ACC112 (cell line): ENCODE measurements around the gene ARMC10.
A peak's percentile ranks its signal among the peaks of the same experiment; 100 is the strongest.
"Not testable (repeated sequence)": the region's sequence is repeated elsewhere in the genome, so short reads cannot be mapped to it uniquely, and the experiment has no call there.

Source experiments
- H2AFZ ChIP-seq: fragments of 200-600 bp; sonication (generic); one replicate; pipeline ENCODE4 v1.6.0; 2017; ENCODE audit warnings: antibody characterized with exemption, low read length; ENCODE audit not compliant: unreplicated experiment
- H3K27ac ChIP-seq: fragments of 200-600 bp; sonication (generic); 2 replicates; pipeline ENCODE4 v1.5.1; 2014; ENCODE audit warnings: low read depth, mild to moderate bottlenecking, antibody characterized with exemption, low read length, moderate library complexity
- H3K27me3 ChIP-seq: fragments of 200-600 bp; sonication (generic); 2 replicates; pipeline ENCODE4 v1.6.1; 2014; ENCODE audit warnings: mild to moderate bottlenecking, antibody characterized with exemption, low read length, moderate library complexity, mixed read lengths; ENCODE audit not compliant: insufficient read depth
- H3K36me3 ChIP-seq: fragments of 200-600 bp; sonication (generic); 2 replicates; pipeline ENCODE4 v1.6.1; 2016; ENCODE audit warnings: mild to moderate bottlenecking, antibody characterized with exemption, low read length, moderate library complexity, mixed read lengths; ENCODE audit not compliant: insufficient read depth
- H3K4me1 ChIP-seq: fragments of 200-600 bp; sonication (generic); one replicate; pipeline ENCODE4 v1.6.1; 2016; ENCODE audit warnings: low read length, mixed read lengths; ENCODE audit not compliant: insufficient read depth, unreplicated experiment, control insufficient read depth
- H3K4me3 ChIP-seq: fragments of 200-600 bp; sonication (generic); 2 replicates; pipeline ENCODE4 v1.5.1; 2014; ENCODE audit warnings: mild to moderate bottlenecking, low read depth, low read length
- H3K79me2 ChIP-seq: fragments of 200-600 bp; sonication (generic); one replicate; pipeline ENCODE4 v1.6.0; 2016; ENCODE audit warnings: low read length; ENCODE audit not compliant: control insufficient read depth, unreplicated experiment, insufficient read depth

ARMC10 gene

GRCh38 chr7:103074519-103075336 lies at the start of gene ARMC10, which contains the start of gene FBXL13:
Gene ARMC10, plus strand, starts transcription at chr7:103075140. Its CDS starts 133 bp downstream, at chr7:103075273.
Gene FBXL13, minus strand, starts transcription at chr7:103074796.
- H3K27me3 ChIP-seq = no peaks in the 10 kb centered on the region
- no peaks in the 10 kb centered on the region for H3K36me3 ChIP-seq
- peak within 1 kb of the TSS; percentile 76 for H3K4me3 ChIP-seq
- H3K27ac ChIP-seq = peak within 1 kb of the TSS; percentile 11
- peaks cover 12% of the 10 kb centered on the region for H3K4me1 ChIP-seq
- H3K79me2 ChIP-seq = peaks cover 24% of the 10 kb centered on the region
- peak within 1 kb of the TSS; percentile 98 for H2AFZ ChIP-seq

DNA sequence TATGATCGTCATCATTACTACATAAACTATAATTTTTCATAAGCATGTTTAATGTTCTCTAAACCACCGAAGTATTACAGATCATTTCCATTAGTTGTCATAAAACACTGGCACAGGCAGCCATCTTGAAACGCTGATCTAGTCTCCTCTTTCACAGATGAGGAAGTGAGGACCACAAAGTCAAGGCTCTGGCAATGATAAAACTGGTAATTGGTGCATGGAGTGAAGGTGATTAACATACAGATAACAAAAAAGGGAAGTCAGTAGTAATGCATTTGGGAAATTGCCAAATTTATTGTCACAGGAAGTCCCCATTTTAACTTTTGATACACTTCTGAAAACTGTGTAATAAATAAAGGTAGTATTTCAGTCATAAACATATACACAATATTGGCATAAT lies 49.6 kb upstream of the ARMC10 start:
- Histone ChIP-seq H2AFZ (no peak overlapping the region), H3K4me1 (no peaks in the 10 kb centered on the region), H3K27me3 (no peaks in the 10 kb centered on the region), H3K79me2 (no peaks in the 10 kb centered on the region), H3K4me3 (no peak overlapping the region), H3K27ac (no peak overlapping the region), H3K36me3 (no peaks in the 10 kb centered on the region)

DNA sequence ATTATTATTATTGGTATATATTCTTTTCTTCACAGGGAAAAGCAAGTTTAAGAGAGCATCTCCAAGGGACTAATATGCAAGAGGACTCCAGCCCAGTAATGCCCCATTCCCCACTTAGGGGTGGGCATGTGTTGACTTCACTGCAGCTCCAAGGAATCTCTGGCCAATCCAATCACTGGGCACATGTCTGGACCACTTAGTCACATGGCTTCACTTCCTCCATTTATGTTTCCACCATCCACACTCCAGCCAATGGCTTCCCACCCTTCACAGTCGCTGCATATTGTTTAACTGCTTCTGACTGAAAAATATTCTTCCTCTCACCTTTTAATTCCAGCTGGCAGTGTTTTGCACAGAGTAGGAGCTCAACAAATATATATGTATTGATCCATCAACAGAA lies 43.9 kb upstream of the ARMC10 start:
- H3K27me3 ChIP-seq = no peaks in the 10 kb centered on the region
- H3K4me1 ChIP-seq = no peaks in the 10 kb centered on the region
- H3K27ac ChIP-seq = no peak overlapping the region
- no peak overlapping the region for H2AFZ ChIP-seq
- H3K36me3 ChIP-seq = no peaks in the 10 kb centered on the region
- H3K4me3 ChIP-seq = no peak overlapping the region
- H3K79me2 ChIP-seq = no peaks in the 10 kb centered on the region

- Histone ChIP-seq H3K79me2 (no peaks in the 10 kb centered on the region), H3K27ac (no peak overlapping the region)
Observed at GRCh38 chr7:103031781-103032180, 43.2 kb upstream of the ARMC10 start.

GRCh38 chr7:103034318-103034717 lies 40.6 kb upstream of the ARMC10 start:
- H3K79me2 ChIP-seq, H3K27me3 ChIP-seq, H2AFZ ChIP-seq, H3K27ac ChIP-seq, H3K4me3 ChIP-seq, H3K36me3 ChIP-seq, H3K4me1 ChIP-seq: not testable (repeated sequence)

More at GRCh38 chr7:103031781-103032180, 43.2 kb upstream of the ARMC10 start:
- no peaks in the 10 kb centered on the region for H3K36me3 ChIP-seq
- H3K27me3 ChIP-seq = no peaks in the 10 kb centered on the region
- no peak overlapping the region for H2AFZ ChIP-seq
- no peak overlapping the region for H3K4me3 ChIP-seq
- H3K4me1 ChIP-seq = no peaks in the 10 kb centered on the region

DNA sequence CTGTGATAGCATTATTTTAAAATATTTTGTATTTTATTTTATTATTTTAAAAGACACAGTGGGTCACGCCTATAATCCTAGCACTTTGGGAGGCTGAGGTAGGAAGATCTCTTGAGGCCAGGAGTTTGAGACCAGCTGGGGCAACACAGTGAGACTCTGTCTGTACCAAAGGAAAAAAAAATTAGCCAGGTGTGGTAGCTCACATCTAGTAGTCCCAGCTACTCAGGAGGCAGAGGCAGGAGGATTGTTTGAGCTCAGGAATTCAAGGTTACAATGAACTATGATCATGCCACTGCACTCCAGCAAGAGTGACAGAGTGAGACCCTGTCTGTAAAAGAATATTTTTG lies 37.5 kb upstream of the ARMC10 start:
- H2AFZ ChIP-seq = no peak overlapping the region

DNA sequence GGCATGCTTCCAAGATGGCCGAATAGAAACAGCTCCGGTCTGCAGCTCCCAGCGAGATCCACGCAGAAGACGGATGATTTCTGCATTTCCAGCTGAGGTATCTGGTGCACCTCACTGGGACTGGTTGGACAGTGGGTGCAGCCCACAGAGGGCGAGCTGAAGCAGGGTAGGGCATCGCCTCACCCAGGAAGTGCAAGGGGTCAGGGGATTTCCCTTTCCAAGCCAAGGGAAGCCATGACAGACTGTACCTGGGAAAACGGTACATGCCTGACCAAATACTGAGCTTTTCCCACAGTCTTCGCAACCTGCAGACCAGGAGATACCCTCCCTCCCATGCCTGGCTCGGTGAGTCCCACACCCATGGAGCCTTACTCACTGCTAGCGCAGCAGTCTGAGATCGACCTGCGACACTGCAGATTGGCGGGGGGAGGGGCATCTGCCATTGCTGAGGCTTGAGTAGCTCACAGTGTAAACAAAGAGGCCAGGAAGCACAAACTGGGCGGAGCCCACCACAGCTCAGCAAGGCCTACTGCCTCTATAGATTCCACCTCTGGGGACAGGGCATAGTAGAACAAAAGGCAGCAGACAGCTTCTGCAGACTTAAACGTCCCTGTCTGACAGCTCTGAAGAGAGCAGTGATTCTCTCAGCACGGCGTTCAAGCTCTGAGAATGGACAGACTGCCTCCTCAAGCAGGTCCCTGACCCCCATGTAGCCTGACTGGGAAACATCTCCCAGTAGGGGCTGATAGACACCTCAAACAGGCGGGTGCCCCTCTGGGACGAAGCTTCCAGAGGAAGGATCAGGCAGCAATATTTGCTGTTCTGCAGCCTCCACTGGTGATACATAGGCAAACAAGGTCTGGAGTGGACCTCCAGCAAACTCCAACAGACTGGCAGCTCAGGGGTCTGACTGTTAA lies 36.9 kb upstream of the ARMC10 start:
- H3K4me3 ChIP-seq, H3K27ac ChIP-seq, H3K4me1 ChIP-seq, H2AFZ ChIP-seq, H3K36me3 ChIP-seq, H3K27me3 ChIP-seq, H3K79me2 ChIP-seq: not testable (repeated sequence)

More for the DNA sequence above, 37.5 kb upstream of the ARMC10 start:
- Histone ChIP-seq H3K36me3 (no peaks in the 10 kb centered on the region), H3K79me2 (no peaks in the 10 kb centered on the region), H3K4me3 (no peak overlapping the region), H3K27ac (no peak overlapping the region), H3K4me1 (no peaks in the 10 kb centered on the region), H3K27me3 (no peaks in the 10 kb centered on the region)

DNA sequence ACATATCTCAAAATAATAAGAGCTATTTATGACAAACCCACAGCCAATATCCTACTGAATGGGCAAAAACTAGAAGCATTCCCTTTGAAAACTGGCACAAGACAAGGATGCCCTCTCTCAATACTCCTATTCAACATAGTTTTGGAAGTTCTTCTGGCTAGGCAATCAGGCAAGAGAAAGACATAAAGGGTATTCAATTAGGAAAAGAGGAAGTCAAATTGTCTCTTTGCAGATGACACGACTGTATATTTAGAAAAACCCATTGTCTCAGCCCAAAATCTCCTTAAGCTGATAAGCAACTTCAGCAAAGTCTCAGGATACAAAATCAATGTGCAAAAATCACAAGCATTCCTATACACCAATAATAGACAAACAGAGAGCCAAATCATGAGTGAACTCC lies 33.1 kb upstream of the ARMC10 start:
- H3K27me3 ChIP-seq, H3K4me1 ChIP-seq, H3K79me2 ChIP-seq, H3K36me3 ChIP-seq, H3K27ac ChIP-seq, H3K4me3 ChIP-seq, H2AFZ ChIP-seq: not testable (repeated sequence)

GRCh38 chr7:103048833-103049232 lies 26.1 kb upstream of the ARMC10 start:
- Histone ChIP-seq H3K36me3 (peaks cover 3% of the 10 kb centered on the region; the same call in 1 of the 2 replicates), H3K27ac (no peak overlapping the region), H3K4me3 (no peak overlapping the region), H3K27me3 (no peaks in the 10 kb centered on the region), H3K79me2 (no peaks in the 10 kb centered on the region), H2AFZ (no peak overlapping the region), H3K4me1 (no peaks in the 10 kb centered on the region)

GRCh38 chr7:103051519-103051918 lies 23.4 kb upstream of the ARMC10 start:
- H3K27me3 ChIP-seq = no peaks in the 10 kb centered on the region
- H3K36me3 ChIP-seq = peaks cover 3% of the 10 kb centered on the region; the same call in 1 of the 2 replicates
- no peak overlapping the region for H3K27ac ChIP-seq
- H3K79me2 ChIP-seq = no peaks in the 10 kb centered on the region
- no peak overlapping the region for H3K4me3 ChIP-seq
- H3K4me1 ChIP-seq = no peaks in the 10 kb centered on the region
- H2AFZ ChIP-seq = no peak overlapping the region
